Measurements from ENCODE around the gene POLG. TPM values are rescaled to one million over a fixed set of nuclear protein-coding genes. Genes with fewer than 3 reads are reported as not detected.
"Not testable (repeated sequence)": the region's sequence is repeated elsewhere in the genome, so short reads cannot be mapped to it uniquely, and the experiment has no call there.

POLG gene
- total RNA-seq, 2 experiments from 2014 or later, result 93.0 to 96.5 TPM

DNA sequence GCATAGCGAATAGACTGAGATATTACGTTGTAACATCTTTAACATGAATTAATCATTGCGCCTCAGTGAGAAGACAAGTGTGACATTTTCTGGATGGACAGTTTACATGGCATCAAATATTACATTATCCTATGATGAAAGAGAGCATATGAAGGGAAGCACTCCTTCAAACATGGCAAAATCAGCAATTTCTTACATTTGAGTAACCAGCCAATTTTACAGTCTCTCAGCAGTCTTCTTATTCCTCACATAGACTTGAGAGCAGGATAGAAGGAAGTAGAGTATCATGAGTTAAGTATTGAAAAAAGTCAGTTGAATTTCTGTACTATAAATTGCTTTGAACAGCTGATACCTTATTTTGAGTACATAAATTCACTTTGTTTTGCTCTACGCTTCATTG lies 52.0 kb downstream of the POLG start:
- Mint-ChIP-seq H3K4me1 (ENCODE audit: low read depth) (peaks cover 11% of the 10 kb centered on the region), H3K27ac (no peak overlapping the region), H3K36me3 (ENCODE audit: low read depth) (peaks cover 71% of the 10 kb centered on the region), H3K27me3 (ENCODE audit: low read depth) (no peaks in the 10 kb centered on the region), H3K9me3 (no peaks in the 10 kb centered on the region), H3K4me3 (no peak overlapping the region)
- intact Hi-C loops (cut with micrococcal nuclease), result no loop called here
- CTCF ChIA-PET, result interaction anchor here (3.4 kb wide), 1 partner anchor 76 kb away, joined by 17 read pairs; no protein-coding TSS in a partner anchor
- DNase-seq, result no peak

- no peak overlapping the region for H3K4me3 Mint-ChIP-seq
- CTCF ChIA-PET, result no interaction called here
- H3K4me1 Mint-ChIP-seq (ENCODE audit: low read depth), result peaks cover 13% of the 10 kb centered on the region
Measured at GRCh38 chr15:89278307-89278706, 56.3 kb downstream of the POLG start.

DNA sequence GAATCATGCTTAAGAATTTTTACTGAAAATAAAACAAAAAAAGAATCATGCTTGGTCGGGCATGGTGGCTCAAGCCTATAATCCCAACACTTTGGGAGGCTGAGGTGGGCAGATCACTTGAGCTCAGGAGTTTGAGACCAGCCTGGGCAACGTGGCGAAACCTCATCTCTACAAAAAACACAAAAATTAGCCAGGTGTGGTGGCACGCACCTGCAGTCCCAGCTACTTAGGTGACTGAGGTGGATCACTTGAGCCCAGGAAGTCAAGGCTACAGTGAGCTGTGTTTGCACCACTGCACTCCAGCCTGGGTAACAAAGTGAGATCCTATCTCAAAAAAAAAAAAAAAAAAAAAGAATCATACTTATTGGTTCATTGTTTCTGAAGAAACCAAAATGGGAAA lies 57.3 kb downstream of the POLG start:
- not testable (repeated sequence) for H3K27me3 Mint-ChIP-seq (ENCODE audit: low read depth); H3K4me3 Mint-ChIP-seq; DNase-seq; H3K9me3 Mint-ChIP-seq; H3K27ac Mint-ChIP-seq
- H3K36me3 Mint-ChIP-seq (ENCODE audit: low read depth), result peaks cover 48% of the 10 kb centered on the region
- CTCF ChIA-PET, result interaction anchor here (1.1 to 1.2 kb wide), 2 partner anchors 70 to 219 kb away, joined by 3 to 5 read pairs; no protein-coding TSS in a partner anchor
- intact Hi-C loops (cut with micrococcal nuclease), result loop anchor here (5.0 kb wide), 1 partner anchor 40 kb away; no protein-coding TSS in a partner anchor
- peaks cover 13% of the 10 kb centered on the region for H3K4me1 Mint-ChIP-seq (ENCODE audit: low read depth)

More at GRCh38 chr15:89278307-89278706, 56.3 kb downstream of the POLG start:
- H3K27ac Mint-ChIP-seq, result no peak overlapping the region
- H3K27me3 Mint-ChIP-seq (ENCODE audit: low read depth), result no peaks in the 10 kb centered on the region
- H3K9me3 Mint-ChIP-seq, result no peaks in the 10 kb centered on the region
- peaks cover 57% of the 10 kb centered on the region for H3K36me3 Mint-ChIP-seq (ENCODE audit: low read depth)
- DNase-seq, result no peak
- intact Hi-C loops (cut with micrococcal nuclease), result loop anchor here (5.0 kb wide), 1 partner anchor 39 kb away; no protein-coding TSS in a partner anchor

Small RNAs within 50 kb of the gene (microRNA-seq; reads per million reads assigned to microRNA genes)
- gene MIR6766 (ENCODE audit: borderline microRNAs expressed, borderline replicate concordance) (not detected), gene MIR9-3 (ENCODE audit: borderline microRNAs expressed, borderline replicate concordance) (not detected)

Other genes with a start within 250 kb of the POLG start
- gene ABHD2, start 246.4 kb downstream of the POLG start, total RNA-seq, result 10 to 100 TPM; 57.2 to 64.9 TPM
- not detected for gene RLBP1, start 113.2 kb downstream of the POLG start, total RNA-seq
- 100 to 1,000 TPM; 268 to 283 TPM for gene FANCI, start 90.8 kb downstream of the POLG start, total RNA-seq
- not detected for gene RHCG, start 161.8 kb upstream of the POLG start, total RNA-seq
- 10 to 100 TPM; 20.7 to 21.0 TPM for gene TICRR, start 240.6 kb upstream of the POLG start, total RNA-seq

Measured in activated naive CD4-positive, alpha-beta T cell treated with anti-CD3 and anti-CD28 coated beads for 36 hours (primary cell).